Measurements from ENCODE around the gene SLC24A4. TPM values are rescaled to one million over a fixed set of nuclear protein-coding genes. Genes with fewer than 3 reads are reported as not detected.

The SLC24A4 gene
- total RNA-seq, 1 experiment from 2014 or later = not detected

GRCh38 chr14:92513966-92514843, 191.2 kb downstream of the SLC24A4 start:
- ATAC-seq = peak; percentile 21
- no peak for DNase-seq (ENCODE audit: low read depth, low spot score)
- Histone ChIP-seq H3K9me3 (ENCODE audit: control insufficient read depth in 1 of 2, insufficient read depth in 1 of 2, low read depth in 1 of 2, low read length in 2 of 2) (no peaks in the 10 kb centered on the region), H3K9me2 (ENCODE audit: insufficient read depth) (no peaks in the 10 kb centered on the region), H3K79me2 (ENCODE audit: insufficient read depth, low read length) (peaks cover 16% of the 10 kb centered on the region; the same call in 1 of the 2 replicates), H3K4me2 (ENCODE audit: low read length) (peak overlapping the region; percentile 95), H3K4me3 (replicated peaks in 1 of 2; ENCODE audit: low read depth in 1 of 2, low read length in 2 of 2) (peak overlapping the region; percentile 72 to 75), H2AFZ (ENCODE audit: low read depth, low read length, poor library complexity, severe bottlenecking) (no peak overlapping the region), H3K9ac (ENCODE audit: low read length) (peak overlapping the region; percentile 90), H3K4me1 (ENCODE audit: control insufficient read depth in 1 of 2, insufficient read depth in 2 of 2, low read length in 2 of 2) (peaks cover 27 to 42% of the 10 kb centered on the region in 2 experiments), H4K20me1 (ENCODE audit: insufficient read depth) (no peaks in the 10 kb centered on the region), H3K36me3 (ENCODE audit: control insufficient read depth in 1 of 2, insufficient read depth in 2 of 2, low read length in 2 of 2) (no peaks in the 10 kb centered on the region), H3K27me3 (ENCODE audit: insufficient read depth, low read length) (no peaks in the 10 kb centered on the region), H3K27ac (ENCODE audit: low read depth, low read length) (peak overlapping the region; percentile 69)
- ChIA-PET POLR2A (no interaction called here), CTCF (no interaction called here), RAD21 (ENCODE audit: low non-redundant PET in 1 of 2, low total read pairs in 2 of 2, uncharacterized antibody in 2 of 2, unreplicated experiment in 2 of 2) (no interaction called here)
- intact Hi-C loops (cut with micrococcal nuclease) = no loop called here
- no TSS peak for BruUV-seq (replicated peaks)
- TF ChIP-seq ZFX (IDR thresholded peaks at IDR 0.05) (peak; percentile 76), YY1 (IDR thresholded peaks at IDR 0.05; ENCODE audit: extremely low read depth, insufficient replicate concordance, low read depth, low read length) (no peak)

- Histone ChIP-seq H3K9me2 (ENCODE audit: insufficient read depth) (no peaks in the 10 kb centered on the region), H3K79me2 (ENCODE audit: insufficient read depth, low read length) (peaks cover 22% of the 10 kb centered on the region; the same call in 1 of the 2 replicates), H3K9me3 (ENCODE audit: control insufficient read depth in 1 of 2, insufficient read depth in 1 of 2, low read depth in 1 of 2, low read length in 2 of 2) (no peaks in the 10 kb centered on the region), H4K20me1 (ENCODE audit: insufficient read depth) (no peaks in the 10 kb centered on the region), H3K4me1 (ENCODE audit: control insufficient read depth in 1 of 2, insufficient read depth in 2 of 2, low read length in 2 of 2) (peaks cover 27 to 42% of the 10 kb centered on the region in 2 experiments), H3K4me2 (ENCODE audit: low read length) (peak overlapping the region; percentile 95), H2AFZ (ENCODE audit: low read depth, low read length, poor library complexity, severe bottlenecking) (no peak overlapping the region), H3K4me3 (replicated peaks in 1 of 2; ENCODE audit: low read depth in 1 of 2, low read length in 2 of 2) (peak overlapping the region; percentile 72 to 75), H3K36me3 (ENCODE audit: control insufficient read depth in 1 of 2, insufficient read depth in 2 of 2, low read length in 2 of 2) (no peaks in the 10 kb centered on the region), H3K27me3 (ENCODE audit: insufficient read depth, low read length) (no peaks in the 10 kb centered on the region), H3K27ac (ENCODE audit: low read depth, low read length) (no peak overlapping the region; the same call in 1 of the 2 replicates), H3K9ac (ENCODE audit: low read length) (peak overlapping the region; percentile 90)
- RAD21 ChIA-PET (ENCODE audit: low non-redundant PET in 1 of 2, low total read pairs in 2 of 2, uncharacterized antibody in 2 of 2, unreplicated experiment in 2 of 2) = no interaction called here
- TSS peak; percentile 31 for BruUV-seq (replicated peaks)
- DNase-seq (ENCODE audit: low read depth, low spot score) (no peak), ATAC-seq (no peak)
- intact Hi-C loops (cut with micrococcal nuclease) = no loop called here
- POLR2A ChIA-PET = no interaction called here
- CTCF ChIA-PET = no interaction called here
- TF ChIP-seq TCF7L2 (IDR thresholded peaks at IDR 0.05; ENCODE audit: borderline replicate concordance, extremely low read depth, insufficient read depth, insufficient read length) (no peak), REST (IDR thresholded peaks at IDR 0.05; ENCODE audit: low read depth) (no peak), MAX (IDR thresholded peaks at IDR 0.05) (no peak), YY1 (IDR thresholded peaks at IDR 0.05; ENCODE audit: extremely low read depth, insufficient replicate concordance, low read depth, low read length) (no peak), SIN3A (IDR thresholded peaks at IDR 0.05; ENCODE audit: low read depth) (no peak), EZH2phosphoT487 (IDR thresholded peaks at IDR 0.05; ENCODE audit: borderline replicate concordance) (no peak), ZNF274 (IDR thresholded peaks at IDR 0.05; ENCODE audit: low read depth, low read length) (no peak), ELF1 (IDR thresholded peaks at IDR 0.05; ENCODE audit: borderline replicate concordance, low read depth) (no peak), ZFX (IDR thresholded peaks at IDR 0.05) (no peak), EGR1 (IDR thresholded peaks at IDR 0.05; ENCODE audit: low read depth) (no peak), SP1 (IDR thresholded peaks at IDR 0.05; ENCODE audit: low read depth) (no peak), ATF3 (IDR thresholded peaks at IDR 0.05) (no peak), EZH2 (IDR thresholded peaks at IDR 0.05) (no peak), POLR2AphosphoS5 (IDR thresholded peaks at IDR 0.05; ENCODE audit: low read depth, low read length) (no peak)
Measured at GRCh38 chr14:92514844-92515514, 192.0 kb downstream of the SLC24A4 start.
